Ammon's horn (tissue), 1 donor: Measurements from ENCODE around the gene TSEN15.

Experiments
- DNase-seq: peaks from one replicate; pipeline ENCODE4 v3.0.0-alpha.2; 2016; ENCODE audit warnings: low spot score

TSEN15 gene

DNA sequence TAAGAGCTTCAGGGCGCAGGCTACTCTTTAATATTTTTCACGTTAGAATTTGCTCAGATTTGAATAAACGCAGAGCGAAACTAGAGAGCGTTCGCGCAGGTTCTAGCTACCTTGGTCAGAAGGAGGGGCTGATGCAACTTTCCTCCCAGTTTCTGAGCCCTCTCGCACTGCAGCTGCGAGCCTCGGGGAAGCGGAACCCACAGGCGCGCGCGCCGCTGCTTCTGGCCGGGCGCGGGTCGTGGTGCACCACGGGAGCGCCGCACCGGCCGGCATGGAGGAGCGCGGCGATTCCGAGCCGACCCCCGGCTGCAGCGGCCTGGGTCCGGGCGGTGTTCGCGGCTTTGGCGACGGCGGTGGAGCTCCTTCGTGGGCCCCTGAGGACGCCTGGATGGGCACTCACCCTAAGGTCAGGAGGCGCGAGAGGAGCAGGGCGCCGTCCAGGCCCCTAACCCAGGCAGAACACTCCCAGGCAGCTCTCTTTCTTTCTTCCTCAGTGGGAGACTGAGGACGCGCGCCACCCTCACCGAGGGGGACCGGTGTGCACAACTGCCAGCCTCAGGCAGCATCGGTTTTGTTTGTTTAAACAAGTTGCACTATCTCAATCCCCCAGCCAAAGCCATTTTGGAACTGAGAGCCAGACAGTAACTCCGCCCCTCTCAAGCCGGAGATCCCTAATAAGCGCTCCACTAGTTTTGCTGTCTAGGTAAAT is at the start of gene TSEN15:
Gene TSEN15, plus strand, starts transcription at position 246 of the 709 bp plus-strand sequence. Its CDS starts 26 bp downstream, at position 272.
- peak; percentile 82 for DNase-seq

DNA sequence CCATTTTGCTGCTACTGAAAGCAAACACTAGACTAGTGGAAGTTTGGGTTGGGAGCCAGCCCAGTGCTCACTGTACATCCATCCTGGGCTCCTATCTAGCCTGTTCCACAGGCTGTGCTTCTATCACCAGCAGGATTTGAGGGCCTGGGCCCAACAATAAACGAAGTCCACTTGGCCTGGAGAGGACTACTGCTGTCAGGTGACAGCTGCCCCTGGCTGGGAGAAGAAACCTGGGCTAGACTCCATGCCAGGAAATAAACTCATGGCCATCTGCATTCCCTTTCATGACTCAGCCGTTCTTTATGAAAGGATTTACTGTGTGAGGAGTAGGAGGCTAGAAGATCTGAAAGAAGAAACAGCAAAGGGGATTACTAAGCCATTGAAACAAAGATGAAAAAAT is 49.5 kb upstream of the TSEN15 start:
- DNase-seq = peak; percentile 82

- DNase-seq = no peak
Measured at GRCh38 chr1:184004935-184005334, 46.6 kb upstream of the TSEN15 start.

DNA sequence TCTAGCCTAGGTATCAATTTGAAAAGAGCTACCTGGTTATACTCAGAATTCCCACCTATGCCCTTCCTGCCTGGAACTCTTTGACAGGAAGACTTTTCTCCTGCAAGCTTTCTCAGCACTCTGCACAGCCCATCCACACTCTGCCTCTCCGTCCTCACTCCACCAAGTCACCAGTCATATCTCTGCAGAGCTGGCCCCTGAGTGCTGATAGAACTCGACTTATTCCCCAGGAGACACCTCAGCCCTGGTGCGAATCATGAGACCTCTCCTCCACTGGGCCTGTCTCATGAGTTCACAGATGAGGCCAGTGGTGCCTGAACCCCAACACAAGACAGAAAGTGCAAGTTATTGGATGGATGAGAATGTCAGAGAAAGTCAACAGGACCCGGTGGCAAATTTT is 46.0 kb upstream of the TSEN15 start:
- DNase-seq = no peak

GRCh38 chr1:184010788-184011187 is 40.7 kb upstream of the TSEN15 start:
- DNase-seq = no peak

- DNase-seq = no peak
Measured at GRCh38 chr1:184012187-184012586, 39.3 kb upstream of the TSEN15 start.

DNA sequence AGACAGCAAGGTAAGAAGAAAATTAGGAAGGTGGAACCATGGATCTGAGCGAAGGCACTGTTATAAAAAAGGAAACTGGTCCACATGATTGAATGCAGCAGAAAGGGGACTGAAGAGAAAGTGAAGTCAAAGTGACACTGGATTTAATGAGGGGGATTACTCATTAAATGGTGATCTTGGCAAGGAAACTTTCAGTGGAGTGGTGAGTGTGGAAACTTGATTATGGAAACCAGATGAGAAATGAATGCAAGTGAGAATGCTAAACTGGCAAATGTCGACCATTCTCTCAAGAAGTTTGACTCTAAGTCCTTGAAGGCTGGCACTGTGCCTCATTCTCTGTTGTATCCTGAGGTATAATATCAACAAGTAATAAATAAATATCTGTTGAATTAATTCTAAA is 37.3 kb upstream of the TSEN15 start:
- DNase-seq = no peak

DNA sequence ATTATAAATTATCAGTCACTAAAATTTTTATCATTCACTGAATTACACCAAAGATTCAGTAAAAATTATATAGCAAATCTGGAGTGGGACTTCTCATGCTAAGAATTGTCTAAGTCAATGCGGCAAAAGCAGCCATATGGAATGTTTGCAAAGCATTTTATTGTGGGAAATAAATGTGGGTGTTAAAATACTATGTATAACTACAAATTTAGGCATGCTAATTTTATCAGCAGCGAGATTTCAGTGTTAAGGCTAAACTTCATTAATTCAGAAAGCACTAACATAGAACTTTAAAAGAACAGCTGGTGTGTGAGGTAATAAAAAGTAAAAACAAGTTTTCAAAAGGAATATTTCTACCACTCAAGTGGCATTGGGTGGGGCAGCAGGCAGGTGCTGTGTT is 35.4 kb upstream of the TSEN15 start:
- no peak for DNase-seq

DNA sequence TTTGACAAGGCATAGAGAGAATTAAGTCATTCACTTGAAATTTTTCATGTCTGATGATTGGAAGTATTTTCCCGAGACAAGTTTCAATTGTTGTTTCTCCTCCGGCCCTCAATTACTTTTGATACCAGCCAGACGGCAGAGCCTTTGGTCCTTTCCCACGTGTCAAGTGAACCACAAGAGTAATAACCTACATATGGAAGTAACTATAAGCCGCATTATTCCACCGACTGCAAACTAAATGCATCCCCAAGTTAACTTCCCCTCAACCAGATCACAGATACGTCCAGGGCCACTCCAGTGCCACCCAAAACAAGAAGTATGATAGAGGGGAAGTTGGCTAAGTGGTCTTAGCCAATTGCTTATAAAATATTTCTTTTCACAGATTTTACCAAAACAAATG is 34.2 kb upstream of the TSEN15 start:
- no peak for DNase-seq

DNA sequence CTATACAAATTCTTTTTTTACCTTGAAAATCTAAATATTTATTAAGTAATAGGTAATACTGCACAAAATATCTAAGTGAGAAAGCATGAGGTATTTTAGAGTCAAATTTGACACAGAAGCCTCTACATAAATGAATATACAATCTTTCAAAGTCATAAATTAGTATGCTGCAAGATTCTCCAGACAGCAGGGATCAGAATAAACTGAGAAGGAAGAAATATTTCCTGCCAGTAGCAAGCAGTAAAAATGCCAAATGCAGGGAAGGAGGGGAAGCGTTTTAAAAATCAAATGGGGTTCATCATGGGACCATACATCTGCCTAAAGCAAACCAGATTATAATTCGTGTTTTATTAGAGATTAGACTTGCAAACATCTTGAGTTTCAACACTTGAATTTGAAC is 32.9 kb upstream of the TSEN15 start:
- no peak for DNase-seq

DNA sequence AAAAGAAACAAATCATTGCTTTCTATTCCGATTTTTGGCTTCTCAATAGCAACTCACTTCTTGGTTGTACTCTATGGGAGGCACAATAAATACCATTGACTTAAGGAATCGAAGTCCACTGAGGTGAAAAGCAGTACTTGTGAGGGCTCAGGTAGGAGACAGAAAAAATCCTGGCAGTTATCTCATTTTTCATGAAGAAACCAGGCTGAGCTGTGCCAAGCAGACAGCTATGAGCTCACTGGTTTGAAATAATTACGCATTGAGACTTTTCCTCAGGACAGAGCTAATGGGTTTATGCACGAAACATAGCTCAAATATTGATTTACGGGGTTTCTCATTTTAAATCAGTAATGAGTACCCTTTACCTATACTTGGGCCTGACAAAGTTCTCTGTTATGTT is 32.5 kb upstream of the TSEN15 start:
- no peak for DNase-seq

DNA sequence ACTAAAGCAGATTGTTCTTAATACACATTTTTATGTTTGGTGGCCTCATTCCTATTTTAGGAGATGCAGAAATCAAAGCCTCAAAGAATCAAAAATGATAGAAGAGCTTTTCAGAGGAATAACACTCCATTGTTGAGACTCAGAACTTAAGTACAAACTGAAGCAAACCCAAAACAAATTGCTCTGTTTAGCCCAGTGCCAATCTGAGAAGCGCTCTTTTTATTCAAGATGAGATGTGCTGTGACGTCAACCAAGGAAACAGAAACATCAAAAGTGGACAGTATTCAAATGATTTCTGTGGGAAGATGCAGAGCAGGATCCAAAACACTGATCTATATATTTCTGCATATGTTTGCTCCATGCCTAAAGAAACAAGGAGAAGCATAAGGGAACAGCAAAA is 32.0 kb upstream of the TSEN15 start:
- DNase-seq = peak; percentile 58

GRCh38 chr1:184020328-184020727 is 31.2 kb upstream of the TSEN15 start:
- no peak for DNase-seq

DNA sequence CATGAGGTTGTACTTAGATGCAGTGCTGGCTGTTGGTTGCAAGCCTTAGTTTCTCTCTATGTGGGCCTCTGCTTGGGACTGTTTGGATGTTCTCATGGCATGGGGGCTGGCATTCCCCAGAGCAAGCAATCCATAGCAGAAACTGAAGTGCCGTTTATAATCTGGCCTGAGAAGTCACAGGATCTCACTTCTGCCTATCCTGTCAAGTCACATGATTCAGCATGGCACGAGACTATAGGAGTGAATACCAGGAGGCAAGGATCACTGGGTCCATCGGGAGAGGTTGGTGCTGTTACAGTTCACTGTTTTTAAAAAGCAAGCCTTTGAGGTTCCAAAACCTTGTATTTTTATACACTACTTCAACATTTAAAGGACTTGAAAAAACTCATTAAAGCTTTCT is 30.7 kb upstream of the TSEN15 start:
- DNase-seq = no peak

- peak; percentile 74 for DNase-seq
Measured at GRCh38 chr1:184021728-184022127, 29.8 kb upstream of the TSEN15 start.

GRCh38 chr1:184022668-184023067 is 28.9 kb upstream of the TSEN15 start:
- DNase-seq = no peak

DNA sequence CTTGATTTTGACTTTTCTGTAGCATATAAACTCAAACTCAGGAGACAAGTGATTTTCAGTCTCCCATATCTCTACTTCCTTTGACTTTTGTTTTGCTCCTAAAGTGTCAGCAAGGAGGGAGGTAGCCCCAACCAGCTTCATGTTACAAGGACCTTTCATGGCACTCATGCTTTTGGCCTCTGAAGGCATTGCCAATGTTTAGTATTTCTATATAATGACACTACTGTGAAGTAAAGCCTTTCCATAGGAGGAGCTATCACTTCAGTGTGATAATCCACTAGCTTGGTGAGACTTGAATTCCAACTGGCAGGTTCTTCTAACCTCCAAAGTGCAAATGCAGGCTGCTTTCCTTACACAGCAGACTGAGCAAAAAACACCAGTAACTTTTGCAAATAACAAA is 28.4 kb upstream of the TSEN15 start:
- DNase-seq = no peak

- no peak for DNase-seq
Measured at GRCh38 chr1:184025242-184025675, 26.3 kb upstream of the TSEN15 start.

DNA sequence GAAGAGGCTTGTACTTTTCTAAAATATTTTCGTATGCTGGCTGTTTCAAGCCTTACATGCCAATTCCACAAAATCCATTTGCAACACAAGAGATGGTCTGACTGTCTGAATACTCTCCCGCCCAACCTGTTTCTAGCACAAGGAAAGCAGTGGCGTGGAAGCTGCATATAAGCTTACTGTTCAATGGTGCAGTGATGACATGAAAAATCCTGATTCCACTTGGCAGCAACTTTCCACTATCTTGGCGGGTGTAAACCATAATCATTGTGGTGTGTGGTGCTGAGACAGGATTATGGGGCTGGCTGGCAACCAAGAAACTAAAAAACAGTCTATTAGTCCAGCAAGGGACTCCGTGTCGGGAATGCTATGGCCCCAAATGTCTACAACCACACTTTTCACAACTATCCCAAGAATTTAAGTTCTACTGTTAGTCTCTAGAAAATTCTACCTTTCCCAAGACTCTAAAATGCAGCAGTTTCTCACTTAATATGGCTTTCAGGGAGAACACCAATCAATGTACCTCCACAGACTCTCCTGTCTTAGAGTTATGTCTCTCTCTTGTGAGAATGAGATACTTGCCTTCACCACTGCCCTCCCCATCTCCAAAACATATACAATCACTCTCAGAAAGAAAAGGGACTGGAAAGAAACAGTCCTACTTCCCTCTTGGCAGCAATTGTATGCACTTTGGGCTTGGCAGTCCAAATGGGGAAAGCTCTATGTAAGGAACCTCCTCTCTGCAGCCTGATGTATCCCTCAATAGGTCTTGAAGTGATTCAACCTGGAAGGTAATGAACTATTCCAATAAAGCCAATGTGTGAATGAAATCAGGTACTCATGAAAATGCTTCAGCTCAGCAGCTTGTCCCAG is 23.5 kb upstream of the TSEN15 start:
- no peak for DNase-seq

DNA sequence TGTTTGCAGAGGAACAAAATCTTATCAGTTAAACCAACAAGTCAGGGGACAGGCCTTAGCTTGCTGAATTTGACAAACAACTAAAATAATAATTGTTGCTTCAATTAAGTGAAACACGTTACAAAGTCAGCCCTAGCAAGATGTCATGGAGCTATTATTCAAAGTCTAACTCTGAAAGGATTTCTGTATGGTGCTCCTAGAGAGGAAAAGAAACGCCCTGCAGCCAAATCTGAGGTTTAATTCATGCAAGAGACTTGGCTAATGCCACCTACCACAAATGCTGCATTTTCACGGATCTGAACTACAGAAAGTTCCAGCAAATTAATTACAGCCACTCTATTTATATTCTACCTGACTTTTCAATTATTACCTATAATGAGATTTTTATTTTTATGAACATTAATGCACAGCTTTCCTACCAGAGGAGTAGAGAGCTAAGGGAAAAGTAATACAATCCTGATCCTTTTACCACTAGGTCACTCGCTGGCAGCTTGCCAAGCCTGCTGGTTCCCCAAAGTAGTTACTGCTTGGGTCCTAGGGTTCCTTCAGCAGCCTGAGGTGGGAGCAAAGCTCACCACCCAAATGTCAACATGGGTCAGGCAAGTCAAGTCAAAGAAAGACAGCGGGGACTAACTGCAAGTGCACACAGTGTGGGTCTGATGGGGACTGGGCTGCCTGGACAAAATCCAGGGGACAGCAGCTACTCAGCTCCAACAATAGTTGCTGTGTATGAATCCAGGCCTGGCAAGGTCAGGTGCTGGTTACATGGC is 22.5 kb upstream of the TSEN15 start:
- DNase-seq = peak; percentile 84

GRCh38 chr1:184030433-184031091 is 21.0 kb upstream of the TSEN15 start:
- DNase-seq = peak; percentile 47

DNA sequence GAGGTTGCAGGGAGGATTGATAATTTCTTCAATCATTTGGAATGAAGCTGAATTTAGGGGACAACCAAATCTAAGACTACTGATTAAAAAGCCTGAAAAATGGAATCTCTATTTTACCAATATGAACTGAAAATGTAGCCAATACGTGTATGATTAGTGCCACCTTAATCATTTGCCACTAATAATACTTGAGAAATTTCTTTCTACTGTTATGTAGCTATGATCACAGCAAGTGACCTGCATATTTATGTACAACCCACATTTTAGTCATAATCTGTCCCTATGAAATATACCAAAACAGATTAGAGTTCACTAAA is 20.5 kb upstream of the TSEN15 start:
- DNase-seq = no peak
